ENCODE data around the gene BRD4.
A peak's percentile ranks its signal among the peaks of the same experiment; 100 is the strongest.

BRD4 gene

GRCh38 chr19:15265214-15265849 lies 67.0 kb downstream of the BRD4 start:
- DNase-seq (ENCODE audit: low read depth), result no peak

- DNase-seq (ENCODE audit: low read depth), result no peak
Measured at GRCh38 chr19:15264933-15265206, 67.5 kb downstream of the BRD4 start.

GRCh38 chr19:15264061-15264932 lies 68.0 kb downstream of the BRD4 start:
- no peak for DNase-seq (ENCODE audit: low read depth)

GRCh38 chr19:15263361-15263985 lies 68.9 kb downstream of the BRD4 start:
- DNase-seq (ENCODE audit: low read depth), result no peak

- no peak for DNase-seq (ENCODE audit: low read depth)
Measured at GRCh38 chr19:15262011-15262410, 70.3 kb downstream of the BRD4 start.

- DNase-seq (ENCODE audit: low read depth), result no peak
Measured at GRCh38 chr19:15260939-15261338, 71.4 kb downstream of the BRD4 start.

GRCh38 chr19:15259907-15260306 lies 72.4 kb downstream of the BRD4 start:
- no peak for DNase-seq (ENCODE audit: low read depth)

GRCh38 chr19:15257782-15258181 lies 74.6 kb downstream of the BRD4 start:
- DNase-seq (ENCODE audit: low read depth), result no peak

- no peak for DNase-seq (ENCODE audit: low read depth)
Measured at GRCh38 chr19:15256708-15257331, 75.5 kb downstream of the BRD4 start.

- DNase-seq (ENCODE audit: low read depth), result no peak
Measured at GRCh38 chr19:15255359-15255990, 76.9 kb downstream of the BRD4 start.

- no peak for DNase-seq (ENCODE audit: low read depth)
Measured at GRCh38 chr19:15254547-15254946, 77.8 kb downstream of the BRD4 start.

- DNase-seq (ENCODE audit: low read depth), result no peak
Measured at GRCh38 chr19:15253513-15253912, 78.8 kb downstream of the BRD4 start.

- no peak for DNase-seq (ENCODE audit: low read depth)
Measured at GRCh38 chr19:15253061-15253460, 79.3 kb downstream of the BRD4 start.

GRCh38 chr19:15252398-15253018 lies 79.8 kb downstream of the BRD4 start:
- peak; percentile 49 for DNase-seq (ENCODE audit: low read depth)

- DNase-seq (ENCODE audit: low read depth), result peak; percentile 92
Measured at GRCh38 chr19:15251749-15252397, 80.5 kb downstream of the BRD4 start.

- DNase-seq (ENCODE audit: low read depth), result peak; percentile 60
Measured at GRCh38 chr19:15251010-15251748, 81.2 kb downstream of the BRD4 start.

GRCh38 chr19:15250640-15250993 lies 81.7 kb downstream of the BRD4 start:
- no peak for DNase-seq (ENCODE audit: low read depth)

- peak; percentile 83 for DNase-seq (ENCODE audit: low read depth)
Measured at GRCh38 chr19:15249972-15250639, 82.2 kb downstream of the BRD4 start.

GRCh38 chr19:15249528-15249874 lies 82.8 kb downstream of the BRD4 start:
- DNase-seq (ENCODE audit: low read depth), result no peak

Data from GM04503 (cell line).